NT2/D1 (cell line): ENCODE data around the gene NFYB.

Source experiments
- SUZ12 ChIP-seq: IDR thresholded peaks from 2 replicates; pipeline ENCODE4 v1.6.1; 2011; ENCODE audit not compliant: insufficient read length, insufficient read depth; ENCODE audit errors: extremely low read depth
- YY1 ChIP-seq: IDR thresholded peaks from 2 replicates; pipeline ENCODE4 v1.6.1; 2011; ENCODE audit not compliant: insufficient read length, insufficient read depth

- no peak for TF ChIP-seq YY1
- TF ChIP-seq SUZ12, result no peak
Measured at GRCh38 chr12:104152685-104153241, 14.8 kb upstream of the NFYB start.
